ENCODE data around the gene CENPX.

CENPX gene

GRCh38 chr17:82012640-82013295 is 9.9 kb downstream of the CENPX start:
- no peak overlapping the region for H3K27ac ChIP-seq (ENCODE audit: low read depth, low read length)

DNA sequence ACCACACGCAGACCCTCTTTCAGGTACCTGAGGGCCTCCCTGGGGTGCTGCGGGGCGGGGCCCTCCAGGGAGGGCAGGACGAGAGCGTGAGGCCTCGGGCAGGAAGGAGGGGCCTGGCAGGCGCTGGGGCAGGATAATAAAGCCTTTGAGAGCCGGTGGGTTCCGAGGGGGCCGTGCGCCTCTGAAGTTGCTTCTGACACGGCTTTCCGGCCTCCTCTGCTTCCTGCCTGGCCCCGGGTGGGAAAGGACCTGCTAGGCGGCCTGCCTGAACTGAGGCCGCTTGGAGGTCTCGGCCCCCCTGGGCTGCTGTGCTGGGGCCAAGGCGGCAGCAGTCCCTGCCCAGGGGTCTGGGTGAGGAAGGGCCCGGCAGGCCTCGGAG is 10.4 kb downstream of the CENPX start:
- H3K79me2 ChIP-seq (ENCODE audit: control insufficient read depth, low read length) = no peaks in the 10 kb centered on the region
- H4K20me1 ChIP-seq (ENCODE audit: control insufficient read depth, insufficient read depth, low read depth, low read length) = no peaks in the 10 kb centered on the region
- H3K4me2 ChIP-seq (ENCODE audit: low read length) = no peak overlapping the region

More at GRCh38 chr17:82012640-82013295, 9.9 kb downstream of the CENPX start:
- Histone ChIP-seq H3K79me2 (ENCODE audit: control insufficient read depth, low read length) (no peaks in the 10 kb centered on the region), H3K4me3 (ENCODE audit: low read length) (no peak overlapping the region), H3F3A (ENCODE audit: control insufficient read depth, insufficient read depth) (no peaks in the 10 kb centered on the region), H3K9me3 (ENCODE audit: control insufficient read depth, insufficient read depth, low read length) (no peaks in the 10 kb centered on the region), H3K9me2 (replicated peaks; ENCODE audit: control insufficient read depth, low read length) (no peaks in the 10 kb centered on the region), H3K4me2 (ENCODE audit: low read length) (no peak overlapping the region), H4K20me1 (ENCODE audit: control insufficient read depth, insufficient read depth, low read depth, low read length) (no peaks in the 10 kb centered on the region), H3K36me3 (ENCODE audit: control insufficient read depth, low read length) (no peaks in the 10 kb centered on the region; the same call in 1 of the 2 replicates), H3K27me3 (ENCODE audit: control insufficient read depth, low read length) (no peaks in the 10 kb centered on the region), H3K4me1 (ENCODE audit: control insufficient read depth, low read length) (peaks cover 6% of the 10 kb centered on the region)
- no peak for TF ChIP-seq EZH2phosphoT487 (IDR thresholded peaks at IDR 0.05; ENCODE audit: borderline replicate concordance, low read length)

DNA sequence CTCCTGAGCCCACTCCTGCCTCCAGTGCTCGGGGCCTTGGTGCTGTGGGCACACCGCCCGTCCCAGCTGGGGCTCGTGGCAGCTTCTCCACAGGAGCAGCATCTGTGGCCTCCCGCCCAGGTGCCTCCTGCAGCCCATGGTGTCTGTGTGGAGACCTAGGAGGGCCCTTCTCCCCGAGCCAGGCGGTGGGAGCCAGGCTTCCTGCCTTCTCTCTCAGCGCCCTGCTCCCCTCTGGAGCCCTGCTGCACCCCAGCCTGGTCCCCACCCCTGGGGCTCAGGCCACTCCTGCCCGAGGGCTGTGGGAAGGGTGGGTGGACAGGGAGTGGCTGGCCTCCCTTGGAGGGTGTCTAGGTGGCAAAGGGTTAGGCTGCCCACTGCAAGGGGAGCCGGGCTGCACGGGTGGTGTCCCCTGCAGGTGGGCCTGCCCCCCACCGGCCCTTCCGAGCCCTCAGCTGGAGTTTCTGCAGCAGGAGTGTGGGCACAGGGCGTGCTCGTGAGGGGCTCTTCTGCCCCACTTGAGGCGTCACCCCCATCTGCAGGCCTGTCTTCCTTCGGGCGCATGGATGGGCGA is 11.0 kb downstream of the CENPX start:
- Histone ChIP-seq H3K79me2 (ENCODE audit: control insufficient read depth, low read length) (no peaks in the 10 kb centered on the region), H3K36me3 (ENCODE audit: control insufficient read depth, low read length) (no peaks in the 10 kb centered on the region), H3K4me3 (ENCODE audit: low read length) (no peak overlapping the region), H3K27ac (ENCODE audit: low read depth, low read length) (no peak overlapping the region), H4K20me1 (ENCODE audit: control insufficient read depth, insufficient read depth, low read depth, low read length) (no peaks in the 10 kb centered on the region), H3K4me2 (ENCODE audit: low read length) (no peak overlapping the region), H3K9me3 (ENCODE audit: control insufficient read depth, insufficient read depth, low read length) (no peaks in the 10 kb centered on the region), H3F3A (ENCODE audit: control insufficient read depth, insufficient read depth) (no peaks in the 10 kb centered on the region), H3K4me1 (ENCODE audit: control insufficient read depth, low read length) (no peaks in the 10 kb centered on the region), H3K9me2 (replicated peaks; ENCODE audit: control insufficient read depth, low read length) (no peaks in the 10 kb centered on the region), H3K27me3 (ENCODE audit: control insufficient read depth, low read length) (no peaks in the 10 kb centered on the region)
- TF ChIP-seq EZH2phosphoT487 (IDR thresholded peaks at IDR 0.05; ENCODE audit: borderline replicate concordance, low read length) = no peak
- TF ChIP-seq, protein P1, sequence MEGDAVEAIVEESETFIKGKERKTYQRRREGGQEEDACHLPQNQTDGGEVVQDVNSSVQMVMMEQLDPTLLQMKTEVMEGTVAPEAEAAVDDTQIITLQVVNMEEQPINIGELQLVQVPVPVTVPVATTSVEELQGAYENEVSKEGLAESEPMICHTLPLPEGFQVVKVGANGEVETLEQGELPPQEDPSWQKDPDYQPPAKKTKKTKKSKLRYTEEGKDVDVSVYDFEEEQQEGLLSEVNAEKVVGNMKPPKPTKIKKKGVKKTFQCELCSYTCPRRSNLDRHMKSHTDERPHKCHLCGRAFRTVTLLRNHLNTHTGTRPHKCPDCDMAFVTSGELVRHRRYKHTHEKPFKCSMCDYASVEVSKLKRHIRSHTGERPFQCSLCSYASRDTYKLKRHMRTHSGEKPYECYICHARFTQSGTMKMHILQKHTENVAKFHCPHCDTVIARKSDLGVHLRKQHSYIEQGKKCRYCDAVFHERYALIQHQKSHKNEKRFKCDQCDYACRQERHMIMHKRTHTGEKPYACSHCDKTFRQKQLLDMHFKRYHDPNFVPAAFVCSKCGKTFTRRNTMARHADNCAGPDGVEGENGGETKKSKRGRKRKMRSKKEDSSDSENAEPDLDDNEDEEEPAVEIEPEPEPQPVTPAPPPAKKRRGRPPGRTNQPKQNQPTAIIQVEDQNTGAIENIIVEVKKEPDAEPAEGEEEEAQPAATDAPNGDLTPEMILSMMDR (IDR thresholded peaks at IDR 0.05; ENCODE audit: low read depth, low read length, poor library complexity, severe bottlenecking) = no peak

More for the DNA sequence above, 10.4 kb downstream of the CENPX start:
- Histone ChIP-seq H3K27ac (ENCODE audit: low read depth, low read length) (no peak overlapping the region), H3K9me2 (replicated peaks; ENCODE audit: control insufficient read depth, low read length) (no peaks in the 10 kb centered on the region), H3K9me3 (ENCODE audit: control insufficient read depth, insufficient read depth, low read length) (no peaks in the 10 kb centered on the region), H3K36me3 (ENCODE audit: control insufficient read depth, low read length) (no peaks in the 10 kb centered on the region), H3F3A (ENCODE audit: control insufficient read depth, insufficient read depth) (no peaks in the 10 kb centered on the region), H3K4me3 (ENCODE audit: low read length) (no peak overlapping the region), H3K4me1 (ENCODE audit: control insufficient read depth, low read length) (peaks cover 1% of the 10 kb centered on the region), H3K27me3 (ENCODE audit: control insufficient read depth, low read length) (no peaks in the 10 kb centered on the region)
- TF ChIP-seq, protein P1 (IDR thresholded peaks at IDR 0.05; ENCODE audit: low read depth, low read length, poor library complexity, severe bottlenecking) = no peak
- TF ChIP-seq EZH2phosphoT487 (IDR thresholded peaks at IDR 0.05; ENCODE audit: borderline replicate concordance, low read length) = no peak

Measured in DOHH2 (cell line).